Endothelial cell of umbilical vein (primary cell): ENCODE results near the gene BCAN. TPM values are rescaled to one million over a fixed set of nuclear protein-coding genes. Genes with fewer than 3 reads are reported as not detected.

Source experiments
- BruUV-seq: library from RNA; stranded (reverse); fragments of 400-500 nt; replicated peaks from 2 replicates; lab custom pipeline; 2021; lab: Mats Ljungman, UMichigan
- CTCF ChIA-PET: fragments of 300-600, 350-600 bp; sonication (Branson Sonifier 250); formaldehyde crosslinking; loops from one replicate; lab custom pipeline; 2021; ENCODE audit warnings: antibody characterized with exemption, inconsistent platforms; lab: Charles Lee
- POLR2A ChIA-PET: fragments of 300-600, 350-600 bp; sonication (Branson Sonifier 250); formaldehyde crosslinking; loops from one replicate; lab custom pipeline; 2021; ENCODE audit warnings: antibody characterized with exemption, inconsistent platforms; lab: Charles Lee
- DNase-seq: peaks from one replicate; pipeline ENCODE4 v3.0.0-alpha.2; 2011; ENCODE audit warnings: low read depth, low spot score
- FAIRE-seq: peaks from 2 replicates; lab custom pipeline; 2011; peaks lifted over from hg19 to GRCh38; lab: Jason Lieb, UNC
- H2AFZ ChIP-seq: 2 replicates; pipeline ENCODE4 v1.6.0; 2012; ENCODE audit warnings: low read depth, low read length, control low read depth, inconsistent platforms
- H3K27ac ChIP-seq: 2 replicates; pipeline ENCODE4 v1.5.1; 2011; ENCODE audit warnings: low read depth, mild to moderate bottlenecking, control low read depth, low read length, moderate library complexity; ENCODE audit not compliant: insufficient read depth
- H3K27me3 ChIP-seq, 2 experiments: 2 replicates each; pipeline versions ENCODE4 v1.6.0 to v1.6.1; 2011; ENCODE audit warnings: low read length in 2 of 2, mixed read lengths in 1 of 2; ENCODE audit not compliant: control insufficient read depth in 2 of 2, insufficient read depth in 2 of 2
- H3K36me3 ChIP-seq, 2 experiments: 2 replicates in 1 of 2; 3 replicates in 1 of 2; pipeline ENCODE4 v1.5.1; 2011; ENCODE audit warnings: low read length in 2 of 2, mild to moderate bottlenecking in 1 of 2, moderate library complexity in 1 of 2; ENCODE audit not compliant: control insufficient read depth in 2 of 2, insufficient read depth in 2 of 2; ENCODE audit errors: extremely low read depth in 1 of 2
- H3K4me1 ChIP-seq: 3 replicates; pipeline ENCODE4 v1.5.1; 2011; ENCODE audit warnings: mild to moderate bottlenecking, low read length; ENCODE audit not compliant: control insufficient read depth, insufficient read depth; ENCODE audit errors: extremely low read depth
- H3K4me2 ChIP-seq: 2 replicates; pipeline ENCODE4 v1.6.1; 2011; ENCODE audit warnings: low read length, control low read depth, mixed read lengths; ENCODE audit not compliant: insufficient read depth
- H3K4me3 ChIP-seq, 3 experiments: fragments of 200-600 bp in 1 of 3; sonication (generic), shearing (Covaris generic) in 1 of 3; replicated peaks in 1 of 3; 2 replicates each; pipeline ENCODE4 v1.5.1; 2011 to 2016; ENCODE audit warnings: control low read depth in 3 of 3, low read length in 3 of 3, mild to moderate bottlenecking in 2 of 3, inconsistent platforms in 1 of 3, low read depth in 1 of 3, moderate library complexity in 1 of 3; ENCODE audit not compliant: insufficient read depth in 1 of 3
- H3K79me2 ChIP-seq: 2 replicates; pipeline ENCODE4 v1.6.0; 2012; ENCODE audit warnings: low read length, inconsistent platforms; ENCODE audit not compliant: control insufficient read depth, insufficient read depth
- H3K9ac ChIP-seq: replicated peaks from 2 replicates; pipeline ENCODE3; 2011; ENCODE audit warnings: low read length, control low read depth; ENCODE audit not compliant: insufficient read depth; ENCODE audit errors: extremely low read depth
- H3K9me1 ChIP-seq: replicated peaks from 3 replicates; pipeline ENCODE4 v1.6.0; 2011; ENCODE audit warnings: mild to moderate bottlenecking, low read length; ENCODE audit not compliant: control insufficient read depth, insufficient read depth; ENCODE audit errors: extremely low read depth
- H3K9me3 ChIP-seq: replicated peaks from 2 replicates; pipeline ENCODE4 v1.5.1; 2012; ENCODE audit warnings: low read length, inconsistent platforms; ENCODE audit not compliant: control insufficient read depth, insufficient read depth
- H4K20me1 ChIP-seq: replicated peaks from 2 replicates; pipeline ENCODE3; 2011; ENCODE audit warnings: mild to moderate bottlenecking, low read length; ENCODE audit not compliant: control insufficient read depth, insufficient read depth; ENCODE audit errors: extremely low read depth
- CTCF ChIP-seq, 2 donors: IDR thresholded peaks; 1 replicate in 1 of 2; 2 replicates in 1 of 2; pipeline ENCODE4 v1.5.1; 2011; ENCODE audit warnings: low read length in 2 of 2, mild to moderate bottlenecking in 2 of 2, moderate library complexity in 2 of 2, control low read depth in 1 of 2, inconsistent platforms in 1 of 2, low read depth in 1 of 2; ENCODE audit not compliant: insufficient read depth in 1 of 2; ENCODE audit errors: extremely low read depth in 1 of 2
- EZH2 ChIP-seq: IDR thresholded peaks from 2 replicates; pipeline ENCODE4 v1.6.1; 2012; ENCODE audit warnings: borderline replicate concordance, low read depth, mild to moderate bottlenecking, moderate library complexity, low read length, inconsistent platforms; ENCODE audit not compliant: severe bottlenecking
- POLR2AphosphoS5 ChIP-seq: IDR thresholded peaks from 2 replicates; pipeline ENCODE4 v1.6.1; 2012; ENCODE audit warnings: low read depth, mild to moderate bottlenecking, control low read depth, low read length, moderate library complexity; ENCODE audit not compliant: insufficient read depth
- dilution Hi-C: fragments of 300-500 bp; cut with MboI; formaldehyde crosslinking; loops from one replicate; pipeline ENCODE4 v1.15.0; 2019; ENCODE audit warnings: low sequenced_read_pairs; ENCODE audit not compliant: extremely low pct_ligation_motif_present
- intact Hi-C: fragments of 100-400 bp; cut with micrococcal nuclease; formaldehyde crosslinking; loops from one replicate; pipeline ENCODE4 v1.10.0; 2022
- polyA plus RNA-seq, 4 experiments: library from polyadenylated mRNA; depleted of rRNA in 3 of 4; stranded (reverse) in 3 of 4; unstranded in 1 of 4; fragments of >200 nt; gene quantifications; 2 replicates each; pipeline versions ENCODE4 v1.2.1 to v1.2.3, GENCODE V29; 2011 to 2012; ENCODE audit warnings: missing spikeins in 1 of 4
- total RNA-seq: library from RNA; stranded (reverse); gene quantifications from 2 replicates; pipeline ENCODE4 v1.2.3, GENCODE V29; 2021

Gene BCAN
- total and polyA plus RNA-seq, 2 donors (not counting 3 experiments of a cell fraction or from before 2014, with no cell fraction given), result 0.15 TPM; not detected in 1

GRCh38 chr1:156691665-156692440, 49.9 kb downstream of the BCAN start:
- Histone ChIP-seq H3K4me1 (no peaks in the 10 kb centered on the region), H3K27me3 (peaks cover 12 to 20% of the 10 kb centered on the region in 2 experiments), H2AFZ (no peak overlapping the region), H3K36me3 (no peaks in the 10 kb centered on the region), H3K4me3 (no peak overlapping the region), H3K9me1 (no peaks in the 10 kb centered on the region), H3K9me3 (no peaks in the 10 kb centered on the region), H3K9ac (no peak overlapping the region), H3K27ac (no peak overlapping the region), H3K79me2 (no peaks in the 10 kb centered on the region), H4K20me1 (no peaks in the 10 kb centered on the region), H3K4me2 (no peak overlapping the region)
- ChIA-PET CTCF (interaction anchor here (0.6 to 16.7 kb wide), 10 partner anchors 13 to 198 kb away, joined by 3 to 546 read pairs (median 105); partner anchors contain the start of genes CRABP2, INSRR, ISG20L2 and METTL25B), POLR2A (no interaction called here)
- FAIRE-seq, result no peak
- BruUV-seq, result no TSS peak
- no peak for TF ChIP-seq CTCF (IDR thresholded peaks at IDR 0.05; ENCODE audit: extremely low read depth in 1 of 2, insufficient read depth in 1 of 2, low read depth in 1 of 2, low read length in 2 of 2)
- TF ChIP-seq EZH2, result peak; percentile 57
- intact Hi-C loops (no loop called here), dilution Hi-C loops (no loop called here)
- DNase-seq, result no peak

- no peaks in the 10 kb centered on the region for H3K79me2 ChIP-seq
- no peaks in the 10 kb centered on the region for H3K9me1 ChIP-seq
- no peaks in the 10 kb centered on the region for H3K4me1 ChIP-seq
- intact Hi-C loops (no loop called here), dilution Hi-C loops (no loop called here)
- DNase-seq (no peak), FAIRE-seq (no peak)
- no peaks in the 10 kb centered on the region for H3K9me3 ChIP-seq
- H3K27me3 ChIP-seq, result peaks cover 12 to 20% of the 10 kb centered on the region in 2 experiments
- CTCF ChIA-PET, result interaction anchor here (0.6 to 16.7 kb wide), 8 partner anchors 13 to 168 kb away, joined by 3 to 546 read pairs (median 106); partner anchors contain the start of genes CRABP2, INSRR, ISG20L2 and METTL25B
- H3K36me3 ChIP-seq, result no peaks in the 10 kb centered on the region
- no peak overlapping the region for H3K4me3 ChIP-seq
- H3K4me2 ChIP-seq, result no peak overlapping the region
- no peak overlapping the region for H3K27ac ChIP-seq
- H2AFZ ChIP-seq, result no peak overlapping the region
- H4K20me1 ChIP-seq, result no peaks in the 10 kb centered on the region
- BruUV-seq, result no TSS peak
- peak; percentile 24 for TF ChIP-seq EZH2
- no peak for TF ChIP-seq POLR2AphosphoS5
- POLR2A ChIA-PET, result no interaction called here
- no peak overlapping the region for H3K9ac ChIP-seq
Observed at GRCh38 chr1:156692441-156692924, 50.6 kb downstream of the BCAN start.
